Activated T-helper 2 cell treated with anti-CD3 and anti-CD28 coated beads, Interferon-gamma antibody, Interleukin-2, Interleukin-4, amounts not matched to agents 10 μg/mL and 5 μg/mL and 100 μg/mL, durations not matched to agents 14 hours and 24 hours and 36 hours (primary cell): Measurements from ENCODE around the gene TRIM41. TPM values are rescaled to one million over a fixed set of nuclear protein-coding genes. Genes with fewer than 3 reads are reported as not detected.

Source experiments
- DNase-seq: peaks from one replicate; pipeline ENCODE4 v3.0.0; 2021; ENCODE audit warnings: low spot score
- H3K27ac Mint-ChIP-seq: one replicate; pipeline ENCODE4 v1.8.0; 2021; ENCODE audit warnings: mixed read lengths
- H3K27me3 Mint-ChIP-seq: one replicate; pipeline ENCODE4 v1.8.0; 2021; ENCODE audit warnings: low read depth, mixed read lengths
- H3K36me3 Mint-ChIP-seq: one replicate; pipeline ENCODE4 v1.8.0; 2021; ENCODE audit warnings: low read depth, mixed read lengths
- H3K4me1 Mint-ChIP-seq: one replicate; pipeline ENCODE4 v1.8.0; 2021; ENCODE audit warnings: low read depth, mixed read lengths
- H3K4me3 Mint-ChIP-seq: one replicate; pipeline ENCODE4 v1.8.0; 2021; ENCODE audit warnings: low read depth, mild to moderate bottlenecking, moderate library complexity, mixed read lengths
- H3K9me3 Mint-ChIP-seq: one replicate; pipeline ENCODE4 v1.8.0; 2021; ENCODE audit warnings: mixed read lengths
- intact Hi-C: fragments of 100-400 bp; cut with micrococcal nuclease; formaldehyde crosslinking; loops from one replicate; pipeline ENCODE4 v1.15.1; 2023
- total RNA-seq: library from RNA; stranded (reverse); gene quantifications from 2 replicates; pipeline ENCODE4 v1.2.3, GENCODE V29; 2022

The TRIM41 gene
- total RNA-seq, 1 donor from 2014 or later: 33.0 TPM

- H3K36me3 Mint-ChIP-seq: peaks cover 61% of the 10 kb centered on the region
- peak overlapping the region; percentile 96 for H3K27ac Mint-ChIP-seq
- peak overlapping the region; percentile 98 for H3K4me3 Mint-ChIP-seq
- H3K27me3 Mint-ChIP-seq: no peaks in the 10 kb centered on the region
- intact Hi-C loops: loop anchor here (1.0 to 10.0 kb wide), 3 partner anchors 54 to 1618 kb away; partner anchors contain the start of genes HNRNPH1 and MGAT1
- no peak for DNase-seq
- peaks cover 38% of the 10 kb centered on the region for H3K4me1 Mint-ChIP-seq
- H3K9me3 Mint-ChIP-seq: no peaks in the 10 kb centered on the region
Measured at GRCh38 chr5:181243018-181243563, 20.0 kb downstream of the TRIM41 start.

GRCh38 chr5:181243564-181244343 lies 20.7 kb downstream of the TRIM41 start, which contains the start of gene RACK1:
Gene RACK1, minus strand, starts transcription at chr5:181243906. Its CDS starts 106 bp downstream, at chr5:181243800.
- Mint-ChIP-seq H3K36me3 (peaks cover 57% of the 10 kb centered on the region), H3K9me3 (no peaks in the 10 kb centered on the region), H3K4me1 (peaks cover 39% of the 10 kb centered on the region), H3K4me3 (peak within 1 kb of the TSS; percentile 98), H3K27me3 (no peaks in the 10 kb centered on the region), H3K27ac (peak within 1 kb of the TSS; percentile 99)
- intact Hi-C loops: loop anchor here (1.0 to 10.0 kb wide), 4 partner anchors 51 to 1619 kb away; partner anchors contain the start of genes HNRNPH1 and MGAT1
- peak; percentile 85 for DNase-seq

GRCh38 chr5:181245427-181246275 lies 22.6 kb downstream of the TRIM41 start:
- H3K27me3 Mint-ChIP-seq: no peaks in the 10 kb centered on the region
- peak overlapping the region; percentile 99 for H3K27ac Mint-ChIP-seq
- DNase-seq: no peak
- H3K4me3 Mint-ChIP-seq: peak overlapping the region; percentile 82
- H3K36me3 Mint-ChIP-seq: peaks cover 56% of the 10 kb centered on the region
- peaks cover 45% of the 10 kb centered on the region for H3K4me1 Mint-ChIP-seq
- H3K9me3 Mint-ChIP-seq: no peaks in the 10 kb centered on the region
- intact Hi-C loops: loop anchor here (1.0 to 10.0 kb wide), 3 partner anchors 16 to 1621 kb away; partner anchors contain the start of genes HNRNPH1, TRIM52 and ZFP62

- intact Hi-C loops: loop anchor here (1.0 to 10.0 kb wide), 3 partner anchors 15 to 1622 kb away; partner anchors contain the start of genes HNRNPH1, TRIM52 and ZFP62
- peak overlapping the region; percentile 82 for H3K4me3 Mint-ChIP-seq
- no peaks in the 10 kb centered on the region for H3K9me3 Mint-ChIP-seq
- H3K27me3 Mint-ChIP-seq: no peaks in the 10 kb centered on the region
- H3K36me3 Mint-ChIP-seq: peaks cover 51% of the 10 kb centered on the region
- peaks cover 46% of the 10 kb centered on the region for H3K4me1 Mint-ChIP-seq
- peak; percentile 74 for DNase-seq
- H3K27ac Mint-ChIP-seq: peak overlapping the region; percentile 99
Measured at GRCh38 chr5:181246276-181247049, 23.4 kb downstream of the TRIM41 start.

- intact Hi-C loops: loop anchor here (5.0 to 10.0 kb wide), 2 partner anchors 386 to 1623 kb away; partner anchors contain the start of genes HNRNPH1 and ZFP62
- DNase-seq: no peak
- H3K36me3 Mint-ChIP-seq: peaks cover 40% of the 10 kb centered on the region
Measured at GRCh38 chr5:181248277-181248676, 25.2 kb downstream of the TRIM41 start.

GRCh38 chr5:181255276-181255675 lies 32.2 kb downstream of the TRIM41 start:
- H3K36me3 Mint-ChIP-seq: peaks cover 57% of the 10 kb centered on the region
- intact Hi-C loops: no loop called here

More at GRCh38 chr5:181248277-181248676, 25.2 kb downstream of the TRIM41 start:
- Mint-ChIP-seq H3K9me3 (no peaks in the 10 kb centered on the region), H3K4me3 (peak overlapping the region; percentile 82), H3K27me3 (no peaks in the 10 kb centered on the region), H3K4me1 (peaks cover 42% of the 10 kb centered on the region), H3K27ac (peak overlapping the region; percentile 66)

GRCh38 chr5:181255836-181256578 lies 32.9 kb downstream of the TRIM41 start:
- no peak for DNase-seq
- Mint-ChIP-seq H3K4me3 (no peak overlapping the region), H3K27me3 (no peaks in the 10 kb centered on the region), H3K4me1 (peaks cover 58% of the 10 kb centered on the region), H3K9me3 (no peaks in the 10 kb centered on the region), H3K36me3 (peaks cover 59% of the 10 kb centered on the region), H3K27ac (no peak overlapping the region)
- intact Hi-C loops: no loop called here

More at GRCh38 chr5:181255276-181255675, 32.2 kb downstream of the TRIM41 start:
- Mint-ChIP-seq H3K9me3 (no peaks in the 10 kb centered on the region), H3K27ac (no peak overlapping the region), H3K4me1 (peaks cover 60% of the 10 kb centered on the region), H3K27me3 (no peaks in the 10 kb centered on the region), H3K4me3 (no peak overlapping the region)
- DNase-seq: no peak

GRCh38 chr5:181258576-181258975 lies 35.5 kb downstream of the TRIM41 start:
- peak overlapping the region; percentile 99 for H3K4me3 Mint-ChIP-seq
- H3K36me3 Mint-ChIP-seq: peaks cover 50% of the 10 kb centered on the region
- H3K9me3 Mint-ChIP-seq: no peaks in the 10 kb centered on the region
- no peak overlapping the region for H3K27ac Mint-ChIP-seq
- no peak for DNase-seq
- intact Hi-C loops: no loop called here
- H3K4me1 Mint-ChIP-seq: peaks cover 52% of the 10 kb centered on the region
- H3K27me3 Mint-ChIP-seq: no peaks in the 10 kb centered on the region

- peaks cover 53% of the 10 kb centered on the region for H3K36me3 Mint-ChIP-seq
- DNase-seq: no peak
- peaks cover 52% of the 10 kb centered on the region for H3K4me1 Mint-ChIP-seq
- no peaks in the 10 kb centered on the region for H3K9me3 Mint-ChIP-seq
- peak overlapping the region; percentile 99 for H3K4me3 Mint-ChIP-seq
- intact Hi-C loops: no loop called here
- H3K27ac Mint-ChIP-seq: no peak overlapping the region
- H3K27me3 Mint-ChIP-seq: no peaks in the 10 kb centered on the region
Measured at GRCh38 chr5:181259283-181259682, 36.2 kb downstream of the TRIM41 start.

- H3K4me3 Mint-ChIP-seq: peak overlapping the region; percentile 99
- no peaks in the 10 kb centered on the region for H3K9me3 Mint-ChIP-seq
- H3K27me3 Mint-ChIP-seq: no peaks in the 10 kb centered on the region
- no peak for DNase-seq
- H3K27ac Mint-ChIP-seq: peak overlapping the region; percentile 94
- H3K36me3 Mint-ChIP-seq: peaks cover 48% of the 10 kb centered on the region
- peaks cover 45% of the 10 kb centered on the region for H3K4me1 Mint-ChIP-seq
- intact Hi-C loops: loop anchor here (5.0 kb wide), 1 partner anchor 448 kb away; no protein-coding TSS in a partner anchor
Measured at GRCh38 chr5:181259974-181260719, 37.1 kb downstream of the TRIM41 start.
